Motor neuron (in vitro differentiated cells): ENCODE results near the gene QRFP. TPM values are rescaled to one million over a fixed set of nuclear protein-coding genes. Genes with fewer than 3 reads are reported as not detected.
"Not testable (repeated sequence)": the region's sequence is repeated elsewhere in the genome, so short reads cannot be mapped to it uniquely, and the experiment has no call there.

Experiments
- ATAC-seq, 8 experiments: fragments of 200-7000 bp; cut with Tn5 transposase; replicated peaks in 6 of 8; 2 replicates each; pipeline ENCODE4 v1.8.0; 2021; ENCODE audit warnings: mild to moderate bottlenecking in 8 of 8, moderate library complexity in 8 of 8
- H3K27ac ChIP-seq, 2 donors: fragments of 250-450 bp; sonication (Bioruptor Pico); 2 replicates each; pipeline ENCODE4 v1.9.0; 2021; ENCODE audit warnings: antibody characterized with exemption in 2 of 2, mild to moderate bottlenecking in 2 of 2, moderate library complexity in 1 of 2
- H3K4me1 ChIP-seq, 2 donors: fragments of 250-450 bp; sonication (Bioruptor Pico); replicated peaks in 1 of 2; 2 replicates each; pipeline ENCODE4 v1.6.1; 2021; ENCODE audit warnings: antibody characterized with exemption in 2 of 2, mild to moderate bottlenecking in 2 of 2, moderate library complexity in 1 of 2
- H3K4me3 ChIP-seq, 5 donors: fragments of 250-450 bp; sonication (Bioruptor Pico); 2 replicates each; pipeline ENCODE4 v1.9.0; 2021; ENCODE audit warnings: antibody characterized with exemption in 5 of 5, mild to moderate bottlenecking in 5 of 5, moderate library complexity in 4 of 5
- WGBS, 10 experiments: fragments of 450-650 bp; shearing (Covaris generic); methylation state at CpG; one replicate each; pipeline ENCODE4 v1.0.0; 2022; 5-methylcytosine and 5-hydroxymethylcytosine counted together
- in situ Hi-C, 9 experiments: fragments of 400-800 bp; cut with MboI; loops; one replicate each; pipeline ENCODE4 v1.15.0; 2021; ENCODE audit warnings: low sequenced_read_pairs in 9 of 9, low pct_unique_long_range_greater_than_20kb in 2 of 9; ENCODE audit not compliant: unreplicated experiment in 9 of 9
- total RNA-seq, 8 experiments: library from RNA; unstranded; fragments of 300-600 nt; gene quantifications; 2 replicates each; pipeline versions ENCODE4 v1.2.3 to v1.2.4, GENCODE V29; 2022

Gene QRFP
- total RNA-seq, 8 experiments from 2014 or later = 0.33 to 3.0 (median 0.66) TPM

- no peak for ATAC-seq
- H3K27ac ChIP-seq = peak overlapping the region; percentile 37 to 44
- in situ Hi-C loops = loop anchor here in 6 of 9 experiments (10.0 to 25.0 kb wide), 6 partner anchors 97 to 183 kb away; no protein-coding TSS in a partner anchor
These were observed 35.0 kb downstream of the QRFP start for GRCh38 chr9:130861372-130862180.

GRCh38 chr9:130860458-130861316 is 35.9 kb downstream of the QRFP start:
- H3K4me3 ChIP-seq = no peak overlapping the region
- in situ Hi-C loops = loop anchor here in 6 of 9 experiments (10.0 to 25.0 kb wide), 6 partner anchors 96 to 184 kb away; no protein-coding TSS in a partner anchor
- H3K27ac ChIP-seq = peak overlapping the region; percentile 32 to 71
- ATAC-seq = peak in 7 of 8 experiments; percentile 80 to 98 (median 93)
- 7 to 89% (median 70%) methylated on average over 4 to 22 of the region's 28 CpGs; no CpG with 5 or more reads in 2 of the 10 experiments for WGBS, 10 experiments
- H3K4me1 ChIP-seq = peaks cover 3 to 18% of the 10 kb centered on the region in 2 donors

More at GRCh38 chr9:130861372-130862180, 35.0 kb downstream of the QRFP start:
- 52 to 100% (median 84%) methylated on average over 1 to 8 of the region's 8 CpGs for WGBS, 10 experiments
- no peak overlapping the region for H3K4me3 ChIP-seq
- H3K4me1 ChIP-seq = peaks cover 3 to 18% of the 10 kb centered on the region in 2 donors

- Histone ChIP-seq H3K27ac (peak overlapping the region; percentile 47 to 50), H3K4me3 (no peak overlapping the region), H3K4me1 (peaks cover 3 to 18% of the 10 kb centered on the region in 2 donors)
- in situ Hi-C loops = loop anchor here in 5 of 9 experiments (25.0 kb wide), 4 partner anchors 97 to 178 kb away; no protein-coding TSS in a partner anchor
- WGBS, 10 experiments = 66 to 94% (median 83%) methylated on average over 2 to 13 of the region's 20 CpGs
- no peak for ATAC-seq
These were observed 37.6 kb downstream of the QRFP start for GRCh38 chr9:130858739-130859705.

GRCh38 chr9:130857864-130858738 is 38.5 kb downstream of the QRFP start:
- in situ Hi-C loops = loop anchor here in 5 of 9 experiments (25.0 kb wide), 4 partner anchors 96 to 179 kb away; no protein-coding TSS in a partner anchor
- 30 to 100% (median 67%) methylated on average over 1 to 18 of the region's 22 CpGs for WGBS, 10 experiments
- ATAC-seq = peak in 3 of 8 experiments; percentile 16 to 42 (median 23)
- Histone ChIP-seq H3K4me3 (no peak overlapping the region), H3K4me1 (peaks cover 0 to 18% of the 10 kb centered on the region in 2 donors), H3K27ac (peak overlapping the region; percentile 50 to 65)

- peaks cover 0 to 18% of the 10 kb centered on the region in 2 donors for H3K4me1 ChIP-seq
- in situ Hi-C loops = loop anchor here in 5 of 9 experiments (25.0 kb wide), 4 partner anchors 94 to 181 kb away; no protein-coding TSS in a partner anchor
- WGBS, 10 experiments = 66 to 100% (median 91%) methylated on average over 1 to 8 of the region's 8 CpGs; no CpG with 5 or more reads in 2 of the 10 experiments
- ATAC-seq = no peak
- no peak overlapping the region for H3K4me3 ChIP-seq
- H3K27ac ChIP-seq = peak overlapping the region in 1 of 2 donors; percentile 39
These were observed 40.1 kb downstream of the QRFP start for GRCh38 chr9:130856474-130856873.

- Histone ChIP-seq H3K27ac (peak overlapping the region; percentile 51 to 55), H3K4me3 (no peak overlapping the region), H3K4me1 (peaks cover 0 to 18% of the 10 kb centered on the region in 2 donors)
- WGBS, 10 experiments = 80 to 100% (median 100%) methylated on average over 1 to 7 of the region's 9 CpGs; no CpG with 5 or more reads in 2 of the 10 experiments
- ATAC-seq = no peak
- in situ Hi-C loops = loop anchor here in 5 of 9 experiments (25.0 kb wide), 4 partner anchors 93 to 182 kb away; no protein-coding TSS in a partner anchor
These were observed 41.8 kb downstream of the QRFP start for GRCh38 chr9:130854835-130855234.

GRCh38 chr9:130854092-130854491 is 42.5 kb downstream of the QRFP start:
- ATAC-seq = peak in 2 of 8 experiments; percentile 50 to 54
- in situ Hi-C loops = loop anchor here in 5 of 9 experiments (25.0 kb wide), 4 partner anchors 92 to 183 kb away; no protein-coding TSS in a partner anchor
- Histone ChIP-seq H3K27ac (peak overlapping the region; percentile 25 to 67), H3K4me3 (no peak overlapping the region), H3K4me1 (peaks cover 0 to 22% of the 10 kb centered on the region in 2 donors)
- 75 to 100% (median 90%) methylated on average over 1 to 8 of the region's 8 CpGs; no CpG with 5 or more reads in 2 of the 10 experiments for WGBS, 10 experiments

- 7 to 94% (median 80%) methylated on average over 2 to 7 of the region's 7 CpGs; no CpG with 5 or more reads in 1 of the 10 experiments for WGBS, 10 experiments
These were observed 43.8 kb downstream of the QRFP start for GRCh38 chr9:130852801-130853200.

GRCh38 chr9:130849356-130849755 is 47.3 kb downstream of the QRFP start:
- 50 to 100% (median 78%) methylated on average over 1 to 9 of the region's 9 CpGs; no CpG with 5 or more reads in 1 of the 10 experiments for WGBS, 10 experiments
- Histone ChIP-seq H3K27ac (peak overlapping the region; percentile 57 to 59), H3K4me3 (no peak overlapping the region), H3K4me1 (peaks cover 26 to 27% of the 10 kb centered on the region in 2 donors)
- in situ Hi-C loops = loop anchor here in 2 of 9 experiments (25.0 kb wide), 1 partner anchor 137 kb away; no protein-coding TSS in a partner anchor
- no peak for ATAC-seq

More at GRCh38 chr9:130852801-130853200, 43.8 kb downstream of the QRFP start:
- Histone ChIP-seq H3K4me1 (peaks cover 4 to 14% of the 10 kb centered on the region in 2 donors), H3K4me3 (no peak overlapping the region), H3K27ac (no peak overlapping the region)
- no peak for ATAC-seq
- in situ Hi-C loops = loop anchor here in 5 of 9 experiments (25.0 kb wide), 4 partner anchors 90 to 184 kb away; no protein-coding TSS in a partner anchor

GRCh38 chr9:130848514-130848913 is 48.1 kb downstream of the QRFP start:
- Histone ChIP-seq H3K4me1 (peaks cover 26 to 27% of the 10 kb centered on the region in 2 donors), H3K27ac (peak overlapping the region in 1 of 2 donors; percentile 49)
- not testable (repeated sequence) for ATAC-seq, H3K4me3 ChIP-seq
- in situ Hi-C loops = loop anchor here in 2 of 9 experiments (25.0 kb wide), 1 partner anchor 136 kb away; no protein-coding TSS in a partner anchor
- WGBS, 10 experiments = 98 to 100% (median 100%) methylated on average over 1 to 8 of the region's 8 CpGs; no CpG with 5 or more reads in 3 of the 10 experiments
